MM.1S (cell line): ENCODE measurements around the gene WNK1.
A peak's percentile ranks its signal among the peaks of the same experiment; 100 is the strongest.

Source experiments
- DNase-seq: peaks from one replicate; pipeline ENCODE4 v3.0.0-alpha.2; 2015
- H2AFZ ChIP-seq: fragments of 300-600 bp; sonication (generic); 2 replicates; pipeline ENCODE4 v1.6.0; 2016; ENCODE audit warnings: antibody characterized with exemption, low read length
- H3F3A ChIP-seq: fragments of 300-600 bp; sonication (generic); 2 replicates; pipeline ENCODE4 v1.6.1; 2016; ENCODE audit warnings: mild to moderate bottlenecking, antibody characterized with exemption, low read length, moderate library complexity, mixed read lengths; ENCODE audit not compliant: insufficient read depth
- H3K27ac ChIP-seq: fragments of 300-600 bp; sonication (generic); 2 replicates; pipeline ENCODE4 v1.5.1; 2016; ENCODE audit warnings: mild to moderate bottlenecking, low read length
- H3K27me3 ChIP-seq: fragments of 300-600 bp; sonication (generic); replicated peaks from 2 replicates; pipeline ENCODE4 v1.6.0; 2016; ENCODE audit warnings: low read length; ENCODE audit not compliant: insufficient read depth
- H3K36me3 ChIP-seq: fragments of 300-600 bp; sonication (generic); replicated peaks from 2 replicates; pipeline ENCODE4 v1.6.1; 2016; ENCODE audit warnings: mild to moderate bottlenecking, low read length, mixed read lengths; ENCODE audit not compliant: insufficient read depth
- H3K4me1 ChIP-seq: fragments of 300-600 bp; sonication (generic); 2 replicates; pipeline ENCODE4 v1.6.1; 2016; ENCODE audit warnings: low read length, mixed read lengths
- H3K4me2 ChIP-seq: fragments of 300-600 bp; sonication (generic); 2 replicates; pipeline ENCODE4 v1.6.0; 2016; ENCODE audit warnings: low read depth, low read length
- H3K4me3 ChIP-seq: fragments of 300-600 bp; sonication (generic); 2 replicates; pipeline ENCODE4 v1.5.1; 2016; ENCODE audit warnings: low read length, mixed read lengths
- H3K79me2 ChIP-seq: fragments of 300-600 bp; sonication (generic); 2 replicates; pipeline ENCODE4 v1.6.1; 2016; ENCODE audit warnings: mixed run types, low read length, mixed read lengths
- H3K9ac ChIP-seq: fragments of 300-600 bp; sonication (generic); 2 replicates; pipeline ENCODE4 v1.6.1; 2016; ENCODE audit warnings: low read length, mixed read lengths
- H3K9me2 ChIP-seq: fragments of 300-600 bp; sonication (generic); replicated peaks from 2 replicates; pipeline ENCODE4 v1.6.1; 2016; ENCODE audit warnings: mild to moderate bottlenecking, low read length, mixed read lengths; ENCODE audit not compliant: insufficient read depth
- H3K9me3 ChIP-seq: fragments of 300-600 bp; sonication (generic); replicated peaks from 2 replicates; pipeline ENCODE4 v1.6.1; 2016; ENCODE audit warnings: mild to moderate bottlenecking, low read length, mixed read lengths; ENCODE audit not compliant: insufficient read depth
- H4K20me1 ChIP-seq: fragments of 300-600 bp; sonication (generic); 2 replicates; pipeline ENCODE4 v1.6.1; 2016; ENCODE audit warnings: mild to moderate bottlenecking, low read length, moderate library complexity, mixed read lengths; ENCODE audit not compliant: insufficient read depth
- EZH2 ChIP-seq: fragments of 300-600 bp; sonication (generic); optimal IDR thresholded peaks from 2 replicates; pipeline ENCODE3; 2017; ENCODE audit warnings: low read depth, mild to moderate bottlenecking, antibody characterized with exemption, low read length, mixed read lengths
- EZH2phosphoT487 ChIP-seq: fragments of 300-600 bp; sonication (generic); IDR thresholded peaks from 2 replicates; pipeline ENCODE4 v1.6.1; 2018; ENCODE audit warnings: antibody characterized with exemption, low read length
- TF ChIP-seq, protein P1 (sequence below): fragments of 300-600 bp; sonication (generic); IDR thresholded peaks from 2 replicates; pipeline ENCODE4 v1.5.1; 2016; ENCODE audit warnings: antibody characterized with exemption, low read length, mixed read lengths

The WNK1 gene

DNA sequence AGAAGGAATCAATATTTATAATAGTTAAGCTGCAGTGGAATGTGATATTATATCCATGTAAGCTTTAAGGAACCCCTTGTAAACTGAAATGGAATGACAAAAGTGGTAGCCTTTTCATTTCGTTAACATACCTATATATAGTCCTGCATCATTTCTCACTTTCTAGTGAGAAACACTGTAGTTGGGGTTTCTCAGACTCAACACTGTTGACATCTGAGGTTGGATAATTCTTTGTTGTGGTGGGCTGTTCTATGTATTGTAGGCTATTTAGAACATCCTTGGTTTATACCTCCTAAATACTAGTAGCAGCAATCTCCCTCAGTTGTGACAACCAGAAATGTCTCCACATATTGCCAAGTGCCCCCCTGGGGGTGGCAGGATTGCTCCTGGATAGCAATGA lies 118.0 kb downstream of the WNK1 start:
- H4K20me1 ChIP-seq = no peaks in the 10 kb centered on the region
- no peak overlapping the region for H2AFZ ChIP-seq
- peak overlapping the region; percentile 39 for H3K4me2 ChIP-seq
- H3K36me3 ChIP-seq = no peaks in the 10 kb centered on the region
- H3K9me3 ChIP-seq = no peaks in the 10 kb centered on the region
- no peaks in the 10 kb centered on the region for H3K79me2 ChIP-seq
- H3F3A ChIP-seq = peaks cover 14% of the 10 kb centered on the region; the same call in 1 of the 2 replicates
- no peak overlapping the region for H3K4me3 ChIP-seq
- H3K4me1 ChIP-seq = peaks cover 21% of the 10 kb centered on the region
- no peaks in the 10 kb centered on the region for H3K27me3 ChIP-seq
- H3K9ac ChIP-seq = no peak overlapping the region
- no peaks in the 10 kb centered on the region for H3K9me2 ChIP-seq
- TF ChIP-seq EZH2phosphoT487 (no peak), EZH2 (no peak)
- TF ChIP-seq, protein P1, sequence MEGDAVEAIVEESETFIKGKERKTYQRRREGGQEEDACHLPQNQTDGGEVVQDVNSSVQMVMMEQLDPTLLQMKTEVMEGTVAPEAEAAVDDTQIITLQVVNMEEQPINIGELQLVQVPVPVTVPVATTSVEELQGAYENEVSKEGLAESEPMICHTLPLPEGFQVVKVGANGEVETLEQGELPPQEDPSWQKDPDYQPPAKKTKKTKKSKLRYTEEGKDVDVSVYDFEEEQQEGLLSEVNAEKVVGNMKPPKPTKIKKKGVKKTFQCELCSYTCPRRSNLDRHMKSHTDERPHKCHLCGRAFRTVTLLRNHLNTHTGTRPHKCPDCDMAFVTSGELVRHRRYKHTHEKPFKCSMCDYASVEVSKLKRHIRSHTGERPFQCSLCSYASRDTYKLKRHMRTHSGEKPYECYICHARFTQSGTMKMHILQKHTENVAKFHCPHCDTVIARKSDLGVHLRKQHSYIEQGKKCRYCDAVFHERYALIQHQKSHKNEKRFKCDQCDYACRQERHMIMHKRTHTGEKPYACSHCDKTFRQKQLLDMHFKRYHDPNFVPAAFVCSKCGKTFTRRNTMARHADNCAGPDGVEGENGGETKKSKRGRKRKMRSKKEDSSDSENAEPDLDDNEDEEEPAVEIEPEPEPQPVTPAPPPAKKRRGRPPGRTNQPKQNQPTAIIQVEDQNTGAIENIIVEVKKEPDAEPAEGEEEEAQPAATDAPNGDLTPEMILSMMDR = no peak
- H3K27ac ChIP-seq = peak overlapping the region; percentile 28; the same call in 1 of the 2 replicates
- DNase-seq = peak; percentile 48

GRCh38 chr12:873954-874353 lies 121.6 kb downstream of the WNK1 start:
- H3K4me3 ChIP-seq = no peak overlapping the region
- H3K9ac ChIP-seq = no peak overlapping the region
- 0 out of 2 replicates have a peak, but pooled peaks cover 3% of the 10 kb centered on the region for H3K36me3 ChIP-seq
- peaks cover 14% of the 10 kb centered on the region; the same call in 1 of the 2 replicates for H3F3A ChIP-seq
- H3K9me2 ChIP-seq = no peaks in the 10 kb centered on the region
- peaks cover 21% of the 10 kb centered on the region for H3K4me1 ChIP-seq
- H3K79me2 ChIP-seq = no peaks in the 10 kb centered on the region
- H4K20me1 ChIP-seq = no peaks in the 10 kb centered on the region
- TF ChIP-seq EZH2 (no peak), EZH2phosphoT487 (no peak)
- TF ChIP-seq, protein P1 = no peak
- H3K9me3 ChIP-seq = no peaks in the 10 kb centered on the region
- H2AFZ ChIP-seq = no peak overlapping the region
- no peak for DNase-seq
- H3K27ac ChIP-seq = no peak overlapping the region
- no peak overlapping the region for H3K4me2 ChIP-seq
- no peaks in the 10 kb centered on the region for H3K27me3 ChIP-seq

- H3K4me1 ChIP-seq = peaks cover 5% of the 10 kb centered on the region; the same call in 1 of the 2 replicates
- no peaks in the 10 kb centered on the region for H3K27me3 ChIP-seq
- no peak overlapping the region for H2AFZ ChIP-seq
- H3F3A ChIP-seq = no peaks in the 10 kb centered on the region
- H3K9me2 ChIP-seq = no peaks in the 10 kb centered on the region
- peaks cover 16% of the 10 kb centered on the region for H3K36me3 ChIP-seq
- H3K4me3 ChIP-seq = no peak overlapping the region
- H3K27ac ChIP-seq = no peak overlapping the region
- TF ChIP-seq, protein P1 = no peak
- TF ChIP-seq EZH2phosphoT487 = no peak
- TF ChIP-seq EZH2 = no peak
- no peak for DNase-seq
- no peak overlapping the region for H3K9ac ChIP-seq
- no peaks in the 10 kb centered on the region for H4K20me1 ChIP-seq
- no peaks in the 10 kb centered on the region for H3K9me3 ChIP-seq
- no peak overlapping the region for H3K4me2 ChIP-seq
- H3K79me2 ChIP-seq = no peaks in the 10 kb centered on the region
These were observed 127.3 kb downstream of the WNK1 start for GRCh38 chr12:879641-880040.
